ENCODE measurements around the gene MAPK4. TPM values are rescaled to one million over a fixed set of nuclear protein-coding genes. Genes with fewer than 3 reads are reported as not detected.

Gene MAPK4
- total and polyA plus RNA-seq, 2 of the 4 experiments (the other 2 are of a cell fraction) = not detected

- no peak for TF ChIP-seq FOS (IDR thresholded peaks at IDR 0.05; ENCODE audit: low read depth, low read length)
- no peak for TF ChIP-seq RFX5 (IDR thresholded peaks at IDR 0.05; ENCODE audit: low read depth, low read length)
- no peak for TF ChIP-seq USF2 (IDR thresholded peaks at IDR 0.05; ENCODE audit: low read depth, low read length)
- no peak for TF ChIP-seq CHD1 (IDR thresholded peaks at IDR 0.05; ENCODE audit: low read depth, low read length)
- TF ChIP-seq RCOR1 (IDR thresholded peaks at IDR 0.05; ENCODE audit: insufficient replicate concordance, low read length) = no peak
- no peak for TF ChIP-seq ELK1 (IDR thresholded peaks at IDR 0.05; ENCODE audit: borderline replicate concordance, low read depth, low read length)
- no peak for TF ChIP-seq NFE2L2 (IDR thresholded peaks at IDR 0.05; ENCODE audit: low read depth, low read length)
- TF ChIP-seq CTCF (conservative IDR thresholded peaks at IDR 0.05; ENCODE audit: low read depth, low read length) = no peak
- TF ChIP-seq CEBPB (IDR thresholded peaks at IDR 0.05; ENCODE audit: low read depth, low read length) = no peak
- no peak for TF ChIP-seq MAFK (IDR thresholded peaks at IDR 0.05; ENCODE audit: low read depth, low read length)
- TF ChIP-seq MXI1 (IDR thresholded peaks at IDR 0.05; ENCODE audit: borderline replicate concordance, low read depth, low read length) = no peak
- TF ChIP-seq MAZ (IDR thresholded peaks at IDR 0.05; ENCODE audit: borderline replicate concordance, low read depth, low read length) = no peak
- TF ChIP-seq SMC3 (IDR thresholded peaks at IDR 0.05; ENCODE audit: low read depth, low read length) = no peak
- no peak for TF ChIP-seq POLR2A (IDR thresholded peaks at IDR 0.05; ENCODE audit: low read depth, low read length)
- Histone ChIP-seq H3K79me1 (ENCODE audit: low read depth in 1 of 2, low read length in 2 of 2) (no peaks in the 10 kb centered on the region), H3K36me3 (ENCODE audit: control insufficient read depth, insufficient read depth, low read length) (no peaks in the 10 kb centered on the region), H4K5ac (ENCODE audit: low read depth, low read length) (no peak overlapping the region), H3K14ac (replicated peaks; ENCODE audit: low read depth, low read length) (no peak overlapping the region), H3K27ac (ENCODE audit: insufficient read depth, low read length) (no peak overlapping the region), H3K27me3 (ENCODE audit: control insufficient read depth, insufficient read depth, low read length) (no peaks in the 10 kb centered on the region), H2AK5ac (ENCODE audit: low read depth, low read length) (no peak overlapping the region), H3K9ac (ENCODE audit: low read depth, low read length) (no peak overlapping the region), H2BK20ac (ENCODE audit: low read depth, low read length) (no peak overlapping the region), H3K18ac (ENCODE audit: low read depth, low read length) (no peak overlapping the region), H2BK5ac (ENCODE audit: low read depth, low read length, poor library complexity, severe bottlenecking) (no peak overlapping the region), H2BK15ac (ENCODE audit: low read depth, low read length) (no peak overlapping the region), H3K56ac (ENCODE audit: extremely low read depth, insufficient read depth, low read length) (no peak overlapping the region), H3K4ac (ENCODE audit: low read depth, low read length) (no peak overlapping the region), H3K4me1 (ENCODE audit: control insufficient read depth, insufficient read depth, low read length) (no peaks in the 10 kb centered on the region), H4K91ac (ENCODE audit: insufficient read depth, low read depth, low read length) (no peak overlapping the region), H4K8ac (ENCODE audit: low read depth in 2 of 2, low read length in 2 of 2) (no peak overlapping the region), H2AK9ac (replicated peaks; ENCODE audit: low read depth, low read length, poor library complexity) (no peak overlapping the region), H3K23ac (ENCODE audit: low read depth, low read length) (no peak overlapping the region), H2BK120ac (ENCODE audit: low read depth, low read length) (no peak overlapping the region), H3K9me3 (ENCODE audit: control insufficient read depth, insufficient read depth, low read length) (no peaks in the 10 kb centered on the region; the same call in 1 of the 2 replicates), H3K4me3 (ENCODE audit: insufficient read depth, low read depth, low read length) (no peak overlapping the region), H3K9me1 (ENCODE audit: insufficient read depth, low read length) (no peaks in the 10 kb centered on the region), H4K20me1 (ENCODE audit: insufficient read depth, low read length) (no peaks in the 10 kb centered on the region), H3K4me2 (ENCODE audit: low read depth, low read length) (no peak overlapping the region), H2AFZ (replicated peaks; ENCODE audit: low read length, poor library complexity) (no peak overlapping the region)
- WGBS, 2 experiments (ENCODE audit: extremely low coverage in 2 of 2, insufficient read length in 1 of 2) = no CpG with 5 or more reads among the region's 2 CpGs
- DNase-seq (no peak), ATAC-seq (ENCODE audit: low read depth) (no peak)
- POLR2A ChIA-PET (ENCODE audit: unreplicated experiment) = no interaction called here
- BruUV-seq (replicated peaks) = no TSS peak
- CTCF ChIA-PET = no interaction called here
- intact Hi-C loops (cut with micrococcal nuclease) (no loop called here), dilution Hi-C loops (cut with HindIII; ENCODE audit: low sequenced_read_pairs, unreplicated experiment) (no loop called here), in situ Hi-C loops (cut with MboI; ENCODE audit: low sequenced_read_pairs) (no loop called here)
These were observed 94.3 kb downstream of the MAPK4 start for GRCh38 chr18:50654211-50654610.
